VCaP (cell line): ENCODE measurements around the gene ADSS1.

ENCODE experiments used
- H3K27ac ChIP-seq: fragments of 450-650 bp; 2 replicates; pipeline ENCODE4 v1.5.1; 2017
- CTCF ChIP-seq: fragments of 450-650 bp; conservative IDR thresholded peaks from 2 replicates; pipeline ENCODE4 v1.5.1; 2017; ENCODE audit warnings: mild to moderate bottlenecking, moderate library complexity

ADSS1 gene

GRCh38 chr14:104708606-104709268, 15.3 kb upstream of the ADSS1 start:
- H3K27ac ChIP-seq: no peak overlapping the region
- peak; percentile 95 for TF ChIP-seq CTCF

GRCh38 chr14:104709387-104710039, 14.5 kb upstream of the ADSS1 start:
- no peak for TF ChIP-seq CTCF
- H3K27ac ChIP-seq: no peak overlapping the region

GRCh38 chr14:104710071-104710735, 13.8 kb upstream of the ADSS1 start:
- TF ChIP-seq CTCF: no peak
- H3K27ac ChIP-seq: no peak overlapping the region

- no peak overlapping the region for H3K27ac ChIP-seq
- no peak for TF ChIP-seq CTCF
Observed at GRCh38 chr14:104712881-104713734, 10.9 kb upstream of the ADSS1 start.

- no peak for TF ChIP-seq CTCF
- H3K27ac ChIP-seq: no peak overlapping the region
Observed at GRCh38 chr14:104714066-104714465, 10.0 kb upstream of the ADSS1 start.

GRCh38 chr14:104714681-104715080, 9.3 kb upstream of the ADSS1 start:
- no peak overlapping the region for H3K27ac ChIP-seq
- no peak for TF ChIP-seq CTCF

- TF ChIP-seq CTCF: no peak
- H3K27ac ChIP-seq: no peak overlapping the region
Observed at GRCh38 chr14:104715416-104715815, 8.6 kb upstream of the ADSS1 start.
